Neuron (in vitro differentiated cells): ENCODE data around the gene DAB1.

Experiments
- H2AFZ ChIP-seq: one replicate; pipeline ENCODE4 v1.6.1; 2013; ENCODE audit warnings: low read depth, mild to moderate bottlenecking, inconsistent platforms, low read length, moderate library complexity
- H3K27me3 ChIP-seq: one replicate; pipeline ENCODE4 v1.6.1; 2013; ENCODE audit warnings: low read length; ENCODE audit not compliant: insufficient read depth
- H3K36me3 ChIP-seq: one replicate; pipeline ENCODE4 v1.6.1; 2013; ENCODE audit warnings: low read length; ENCODE audit not compliant: insufficient read depth
- H3K4me1 ChIP-seq: one replicate; pipeline ENCODE4 v1.6.1; 2013; ENCODE audit warnings: low read length; ENCODE audit not compliant: insufficient read depth
- H3K4me3 ChIP-seq: 2 replicates; pipeline ENCODE4 v1.5.1; 2013; ENCODE audit warnings: mild to moderate bottlenecking, low read length, moderate library complexity
- H3K9me3 ChIP-seq: one replicate; pipeline ENCODE4 v1.6.1; 2013; ENCODE audit warnings: low read length

Gene DAB1

DNA sequence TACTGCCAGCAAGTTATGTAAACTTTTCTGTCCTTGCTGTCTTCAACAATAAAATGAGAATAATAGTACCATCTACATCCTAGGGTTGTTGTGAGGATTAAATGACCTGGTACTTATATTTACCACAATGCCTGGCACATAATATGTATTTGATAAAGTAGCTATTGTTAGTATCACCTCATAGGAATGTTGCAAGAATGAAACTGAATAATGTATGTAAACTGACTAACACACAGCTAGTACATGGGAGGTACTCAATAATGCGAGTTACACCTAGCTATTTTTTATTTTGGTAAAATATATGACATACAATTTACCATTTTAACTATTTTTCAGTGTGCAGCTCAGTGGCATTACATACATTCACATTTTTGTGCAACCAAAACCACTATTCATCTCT lies 289.1 kb downstream of the DAB1 start:
- H2AFZ ChIP-seq: no peak overlapping the region
- H3K9me3 ChIP-seq: no peaks in the 10 kb centered on the region
- H3K4me3 ChIP-seq: no peak overlapping the region
- no peaks in the 10 kb centered on the region for H3K4me1 ChIP-seq
- no peaks in the 10 kb centered on the region for H3K36me3 ChIP-seq
- H3K27me3 ChIP-seq: no peaks in the 10 kb centered on the region

DNA sequence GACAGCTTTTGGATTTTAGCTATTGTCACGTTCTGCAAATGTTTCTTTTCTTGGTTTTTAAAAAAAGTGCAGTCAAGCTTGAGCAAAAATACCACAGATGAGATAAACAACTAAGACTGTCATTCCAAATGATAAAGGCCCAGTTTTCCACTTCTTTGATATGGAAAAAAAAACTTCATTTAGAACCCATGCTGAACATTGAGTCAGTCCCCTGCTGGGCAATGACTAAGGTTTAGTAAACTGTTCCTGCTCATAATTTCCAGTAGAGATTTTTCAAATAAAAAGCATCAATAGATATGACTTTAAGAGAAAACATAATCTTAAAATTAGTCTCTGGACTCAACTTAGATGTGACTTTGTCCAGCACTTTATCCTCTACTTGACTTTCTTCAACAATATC lies 290.2 kb downstream of the DAB1 start:
- no peaks in the 10 kb centered on the region for H3K36me3 ChIP-seq
- no peaks in the 10 kb centered on the region for H3K4me1 ChIP-seq
- H2AFZ ChIP-seq: no peak overlapping the region
- H3K9me3 ChIP-seq: no peaks in the 10 kb centered on the region
- no peak overlapping the region for H3K4me3 ChIP-seq
- H3K27me3 ChIP-seq: no peaks in the 10 kb centered on the region

DNA sequence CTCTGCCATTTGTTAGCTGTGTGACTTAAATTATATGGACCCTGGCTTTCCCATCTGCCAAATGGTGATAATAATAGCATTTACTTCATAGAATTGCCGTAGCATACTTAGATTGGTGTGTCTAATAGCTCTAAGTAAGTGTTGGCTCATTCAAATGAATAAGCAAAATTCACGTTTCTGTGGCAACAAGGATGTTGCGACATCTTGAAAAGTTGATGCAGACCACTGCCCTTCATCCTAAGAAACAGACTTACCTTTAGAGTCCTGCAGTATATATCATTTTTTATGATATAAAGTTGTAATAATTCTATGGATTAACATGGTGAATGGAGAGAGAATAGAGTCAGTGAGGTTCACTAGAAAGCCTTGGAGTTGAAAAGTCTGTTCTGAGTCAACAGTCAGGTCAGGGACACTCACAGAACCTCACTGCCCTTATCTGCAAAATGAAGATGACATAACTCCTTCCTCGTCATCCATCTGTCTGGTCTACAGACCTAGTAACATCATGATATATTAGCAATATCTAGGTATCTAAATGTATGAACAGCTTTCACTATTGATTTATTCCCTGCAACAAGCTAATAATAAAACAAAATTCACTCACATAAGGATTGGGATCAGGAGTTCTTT lies 290.8 kb downstream of the DAB1 start:
- no peak overlapping the region for H3K4me3 ChIP-seq
- H2AFZ ChIP-seq: no peak overlapping the region
- H3K4me1 ChIP-seq: no peaks in the 10 kb centered on the region
- H3K9me3 ChIP-seq: no peaks in the 10 kb centered on the region
- H3K27me3 ChIP-seq: no peaks in the 10 kb centered on the region
- H3K36me3 ChIP-seq: no peaks in the 10 kb centered on the region

DNA sequence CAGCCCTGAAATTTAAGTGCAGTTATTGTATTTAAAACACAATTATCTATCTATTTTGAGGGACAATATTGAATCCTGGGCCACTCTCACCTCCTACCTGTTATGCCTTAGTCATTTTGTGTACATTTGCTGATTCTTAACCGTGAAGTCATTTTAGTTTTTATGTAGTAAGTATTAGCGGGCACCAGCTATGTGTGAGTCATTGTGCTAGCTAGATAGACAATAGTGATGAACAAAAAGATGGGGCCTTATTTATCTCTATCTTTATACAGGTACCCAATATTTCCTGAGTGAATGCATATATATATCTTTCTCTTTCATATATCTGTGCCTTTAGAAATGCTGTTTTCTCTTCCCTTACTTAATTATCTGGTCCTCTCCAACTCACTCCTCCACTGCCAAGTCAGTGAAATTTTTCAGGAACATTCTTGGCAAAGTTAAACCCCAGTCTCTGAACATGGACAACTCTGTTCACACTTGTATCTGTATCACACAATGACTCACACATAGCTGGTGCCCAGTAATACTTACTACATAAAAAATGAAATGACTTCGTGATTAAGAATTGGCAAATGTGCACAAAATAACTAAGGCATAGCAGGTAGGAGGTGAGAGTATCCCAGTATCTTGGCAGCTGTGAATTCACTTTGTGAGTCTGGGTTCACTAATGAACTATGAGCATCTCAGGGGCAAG lies 292.0 kb downstream of the DAB1 start:
- Histone ChIP-seq H3K9me3 (no peaks in the 10 kb centered on the region), H3K27me3 (no peaks in the 10 kb centered on the region), H3K36me3 (no peaks in the 10 kb centered on the region)

DNA sequence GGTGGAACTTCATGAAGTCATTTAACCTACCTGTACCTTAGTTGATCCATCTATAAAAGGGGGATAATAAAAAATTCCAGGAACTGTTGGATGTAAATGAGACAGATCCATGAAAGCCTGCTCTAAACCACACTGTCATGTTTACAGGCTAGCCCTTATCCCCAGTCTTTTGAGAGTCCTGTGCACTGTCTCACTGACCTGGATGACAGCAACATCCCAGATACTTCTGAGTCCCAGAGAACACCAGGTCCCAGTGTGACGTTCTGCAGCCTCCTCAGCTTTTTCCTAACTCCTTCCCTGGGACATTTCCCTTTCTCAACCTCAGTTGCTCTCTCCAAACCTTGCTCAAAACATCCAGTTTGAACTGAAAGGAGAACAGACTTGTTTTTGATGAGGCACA lies 292.6 kb downstream of the DAB1 start:
- Histone ChIP-seq H3K36me3 (no peaks in the 10 kb centered on the region), H3K27me3 (no peaks in the 10 kb centered on the region), H3K4me1 (no peaks in the 10 kb centered on the region), H3K4me3 (no peak overlapping the region), H2AFZ (no peak overlapping the region), H3K9me3 (no peaks in the 10 kb centered on the region)

More for the DNA sequence above, 292.0 kb downstream of the DAB1 start:
- Histone ChIP-seq H3K4me1 (no peaks in the 10 kb centered on the region), H2AFZ (no peak overlapping the region), H3K4me3 (no peak overlapping the region)

DNA sequence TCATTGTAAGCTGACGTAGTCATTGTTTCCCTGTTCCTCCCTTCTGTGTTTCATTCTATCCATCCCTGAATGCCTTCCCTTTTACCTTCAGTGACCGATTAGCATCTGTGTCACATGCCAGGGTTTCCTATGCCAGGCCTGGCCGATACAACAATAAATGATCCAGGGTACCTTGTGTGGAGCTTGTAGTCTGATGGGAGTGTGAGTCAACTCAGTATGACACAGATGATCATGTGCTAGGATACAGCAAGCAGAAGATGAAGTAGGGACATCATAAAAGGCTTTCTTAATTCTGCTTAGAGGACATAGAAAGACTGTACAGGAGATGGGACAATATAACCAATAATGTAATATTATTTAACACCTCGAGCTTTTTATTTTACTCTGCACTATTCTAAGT lies 294.0 kb downstream of the DAB1 start:
- H3K27me3 ChIP-seq: no peaks in the 10 kb centered on the region
- H3K9me3 ChIP-seq: no peaks in the 10 kb centered on the region
- no peak overlapping the region for H3K4me3 ChIP-seq
- H2AFZ ChIP-seq: no peak overlapping the region
- no peaks in the 10 kb centered on the region for H3K36me3 ChIP-seq
- peaks cover 3% of the 10 kb centered on the region for H3K4me1 ChIP-seq

DNA sequence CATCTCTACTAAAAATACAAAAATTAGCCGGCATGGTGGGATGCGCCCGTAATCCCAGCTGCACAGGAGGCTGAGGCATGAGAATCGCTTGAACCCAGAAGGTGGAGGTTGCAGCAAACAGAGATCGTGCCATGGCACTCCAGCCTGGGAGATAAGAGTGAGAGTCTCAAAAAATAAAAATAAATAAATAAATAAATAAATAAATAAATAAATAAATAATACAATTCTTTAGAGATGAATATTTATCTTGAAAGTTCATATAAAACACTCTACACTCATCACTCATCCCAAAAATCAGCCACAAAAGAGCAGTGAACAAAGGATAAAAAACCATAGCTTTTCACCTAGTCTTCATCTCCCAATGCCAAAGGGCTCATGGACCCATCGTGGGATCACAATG lies 295.9 kb downstream of the DAB1 start:
- no peak overlapping the region for H2AFZ ChIP-seq
- no peaks in the 10 kb centered on the region for H3K36me3 ChIP-seq
- no peak overlapping the region for H3K4me3 ChIP-seq
- H3K27me3 ChIP-seq: no peaks in the 10 kb centered on the region
- H3K9me3 ChIP-seq: no peaks in the 10 kb centered on the region
- peaks cover 16% of the 10 kb centered on the region for H3K4me1 ChIP-seq

DNA sequence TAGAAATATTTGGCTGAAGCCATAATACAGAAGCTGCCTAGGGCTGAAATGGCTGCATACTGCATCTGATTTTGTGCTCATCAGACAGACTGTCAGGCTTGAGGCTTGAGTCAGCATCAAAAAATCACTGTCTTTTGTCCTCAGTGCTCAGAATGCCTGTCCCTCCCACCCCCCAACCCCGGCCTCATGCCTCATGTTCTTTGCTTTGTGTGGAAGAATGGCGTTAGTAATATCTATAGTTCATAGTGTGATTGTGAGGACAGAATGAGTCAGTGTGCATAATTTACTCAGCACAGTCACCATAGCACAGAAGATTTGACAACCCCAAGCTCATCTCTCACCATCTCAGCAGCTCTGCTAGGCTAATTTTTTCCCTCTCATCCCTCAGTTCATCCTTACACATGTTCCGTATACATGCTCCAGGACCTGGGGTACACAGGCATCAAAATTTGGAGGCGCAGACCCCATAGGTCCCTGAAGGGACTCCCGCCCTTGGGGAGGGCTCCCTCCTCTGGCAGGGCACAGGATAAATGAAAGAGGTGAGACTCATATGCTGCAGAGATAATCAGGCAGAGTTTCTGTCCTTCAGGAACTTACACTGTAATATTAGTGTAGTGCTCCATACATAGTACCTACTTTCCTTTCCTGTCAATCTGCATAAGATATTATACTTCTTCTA lies 299.0 kb downstream of the DAB1 start:
- no peaks in the 10 kb centered on the region for H3K36me3 ChIP-seq
- H3K4me3 ChIP-seq: no peak overlapping the region
- H2AFZ ChIP-seq: no peak overlapping the region

DNA sequence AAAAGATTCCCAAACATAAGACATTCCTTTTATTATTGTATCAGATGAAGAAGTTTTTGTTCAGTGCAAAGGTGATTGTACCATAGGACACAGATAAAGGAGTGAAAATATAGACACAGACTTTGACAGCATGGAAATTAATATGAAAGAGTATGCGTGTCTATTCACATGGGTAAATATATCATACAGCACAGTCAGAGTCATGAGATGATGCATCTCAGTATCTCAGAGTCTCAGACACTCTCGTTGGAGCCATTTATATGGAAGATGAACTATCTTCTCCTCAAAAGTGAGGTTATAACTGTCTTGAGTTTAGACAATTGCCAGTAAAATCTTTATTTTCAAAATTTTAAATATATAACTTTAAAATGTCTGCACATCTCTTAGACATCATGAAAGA lies 299.7 kb downstream of the DAB1 start:
- Histone ChIP-seq H3K4me1 (peaks cover 16% of the 10 kb centered on the region), H3K4me3 (no peak overlapping the region), H2AFZ (peak overlapping the region; percentile 42), H3K36me3 (no peaks in the 10 kb centered on the region), H3K27me3 (no peaks in the 10 kb centered on the region), H3K9me3 (no peaks in the 10 kb centered on the region)

More for the DNA sequence above, 299.0 kb downstream of the DAB1 start:
- H3K9me3 ChIP-seq: no peaks in the 10 kb centered on the region
- no peaks in the 10 kb centered on the region for H3K27me3 ChIP-seq
- H3K4me1 ChIP-seq: peaks cover 16% of the 10 kb centered on the region

DNA sequence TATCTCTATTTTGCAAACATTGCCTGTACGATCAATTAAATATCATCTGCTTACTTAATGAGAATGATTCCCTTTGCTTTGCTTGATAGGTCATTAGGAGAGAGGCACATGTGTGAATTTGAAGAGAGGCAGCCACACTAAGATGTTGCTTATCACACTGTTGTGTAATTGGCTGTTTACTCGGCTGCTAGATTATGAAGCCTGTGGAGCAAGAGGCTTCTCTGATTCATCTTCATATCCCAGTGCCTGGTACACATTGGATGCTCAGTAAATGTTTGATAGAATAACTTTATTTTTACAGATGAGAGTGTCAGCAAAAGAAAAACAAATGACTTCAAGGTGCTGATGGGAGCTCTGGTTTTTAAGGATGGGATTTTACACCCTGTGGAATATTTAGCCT lies 301.8 kb downstream of the DAB1 start:
- H3K4me1 ChIP-seq: peaks cover 16% of the 10 kb centered on the region
- no peak overlapping the region for H3K4me3 ChIP-seq
- no peak overlapping the region for H2AFZ ChIP-seq
- no peaks in the 10 kb centered on the region for H3K9me3 ChIP-seq
- no peaks in the 10 kb centered on the region for H3K36me3 ChIP-seq
- H3K27me3 ChIP-seq: no peaks in the 10 kb centered on the region

DNA sequence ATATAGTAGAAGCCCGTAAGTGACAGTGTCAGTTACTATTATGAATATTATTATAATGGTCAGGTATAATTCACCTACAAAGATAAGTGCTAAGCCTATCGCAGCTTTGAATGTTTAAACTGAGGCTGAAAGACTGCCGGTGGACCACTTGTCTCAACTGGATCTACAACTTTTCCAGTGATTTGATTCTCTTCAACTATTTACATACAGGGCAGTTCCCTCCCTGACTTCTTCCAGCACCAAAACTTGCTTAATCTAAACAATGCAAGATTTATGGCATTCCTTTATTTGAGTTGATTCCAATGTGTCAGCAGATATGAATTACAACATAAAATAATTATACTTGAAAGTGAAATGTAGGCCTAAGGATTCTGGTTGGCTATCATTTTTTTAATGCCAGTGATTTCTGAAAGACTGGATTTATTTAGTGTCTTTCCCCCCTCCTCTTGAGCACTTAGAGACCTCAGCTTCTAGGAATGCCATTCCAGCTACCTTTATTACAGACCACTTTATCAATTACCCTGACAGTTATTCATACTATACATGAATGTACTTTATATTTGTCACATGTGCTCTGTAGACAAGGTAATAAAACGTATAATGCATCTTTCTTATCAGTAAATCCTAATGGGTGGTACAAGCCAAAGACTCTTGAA lies 304.8 kb downstream of the DAB1 start:
- Histone ChIP-seq H3K9me3 (no peaks in the 10 kb centered on the region), H3K4me1 (peaks cover 6% of the 10 kb centered on the region), H3K36me3 (no peaks in the 10 kb centered on the region), H2AFZ (no peak overlapping the region), H3K27me3 (no peaks in the 10 kb centered on the region), H3K4me3 (no peak overlapping the region)

DNA sequence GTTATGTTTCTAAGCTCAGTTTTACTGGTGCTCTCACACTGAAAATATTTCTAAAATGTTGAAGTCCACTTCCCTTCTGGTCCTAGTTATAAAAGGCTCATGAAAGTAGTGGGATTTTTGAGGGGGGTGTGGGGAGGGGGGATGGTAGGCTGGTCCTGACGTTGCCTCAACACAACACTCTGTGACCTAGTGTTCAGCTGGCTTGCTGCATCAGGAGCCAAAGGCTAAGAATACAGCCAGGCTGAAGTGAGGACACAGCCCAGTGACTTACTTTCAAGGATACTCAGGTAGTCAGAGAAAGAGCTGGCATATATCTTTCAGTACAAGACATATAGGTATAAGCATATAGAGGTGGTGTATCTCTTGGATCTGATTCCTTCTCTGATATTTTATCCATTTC lies 306.1 kb downstream of the DAB1 start:
- Histone ChIP-seq H3K27me3 (no peaks in the 10 kb centered on the region), H3K4me3 (no peak overlapping the region), H3K9me3 (no peaks in the 10 kb centered on the region), H2AFZ (no peak overlapping the region), H3K36me3 (no peaks in the 10 kb centered on the region), H3K4me1 (peaks cover 11% of the 10 kb centered on the region)

DNA sequence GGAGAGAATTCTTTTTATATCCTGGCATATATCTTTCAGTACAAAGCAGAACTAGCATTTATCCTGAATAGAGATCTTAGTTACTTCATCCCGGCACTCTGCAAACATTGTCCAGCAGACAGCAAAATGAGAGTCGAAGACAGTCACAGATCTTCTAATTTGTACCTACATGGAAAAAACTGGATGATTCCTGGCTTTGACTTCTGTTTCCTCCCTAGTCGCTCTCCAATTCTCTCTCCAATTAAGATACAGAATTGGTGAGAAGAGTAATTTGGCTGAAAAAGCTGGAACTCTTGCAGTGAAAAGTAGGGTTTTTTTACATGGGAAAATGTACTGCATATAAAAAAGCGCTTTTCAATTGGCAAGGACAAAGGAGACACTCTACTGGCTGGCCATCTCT lies 307.0 kb downstream of the DAB1 start:
- Histone ChIP-seq H2AFZ (no peak overlapping the region), H3K36me3 (no peaks in the 10 kb centered on the region), H3K9me3 (no peaks in the 10 kb centered on the region), H3K4me3 (no peak overlapping the region), H3K4me1 (peaks cover 20% of the 10 kb centered on the region), H3K27me3 (no peaks in the 10 kb centered on the region)
